Activated naive CD8-positive, alpha-beta T cell treated with anti-CD3 and anti-CD28 coated beads, Interleukin-2, amount 50 U/mL, for 24 hours (primary cell): ENCODE data around the gene TRIM66.

Experiments used
- ATAC-seq: fragments of 150-1000 bp; cut with Tn5 transposase; one replicate; pipeline ENCODE4 v1.10.0; 2021
- DNase-seq: peaks from one replicate; pipeline ENCODE4 v3.0.0; 2021
- H3K27ac Mint-ChIP-seq: one replicate; pipeline ENCODE4 v1.8.0; 2021; ENCODE audit warnings: mild to moderate bottlenecking, mixed read lengths
- H3K27me3 Mint-ChIP-seq: one replicate; pipeline ENCODE4 v1.8.0; 2021; ENCODE audit warnings: mixed read lengths
- H3K36me3 Mint-ChIP-seq: one replicate; pipeline ENCODE4 v1.8.0; 2021; ENCODE audit warnings: low read depth, mixed read lengths
- H3K4me1 Mint-ChIP-seq: one replicate; pipeline ENCODE4 v1.8.0; 2021; ENCODE audit warnings: mixed read lengths
- H3K4me3 Mint-ChIP-seq: one replicate; pipeline ENCODE4 v1.8.0; 2021; ENCODE audit warnings: mild to moderate bottlenecking, moderate library complexity, mixed read lengths
- H3K9me3 Mint-ChIP-seq: one replicate; pipeline ENCODE4 v1.8.0; 2021; ENCODE audit warnings: mixed read lengths

TRIM66 gene

DNA sequence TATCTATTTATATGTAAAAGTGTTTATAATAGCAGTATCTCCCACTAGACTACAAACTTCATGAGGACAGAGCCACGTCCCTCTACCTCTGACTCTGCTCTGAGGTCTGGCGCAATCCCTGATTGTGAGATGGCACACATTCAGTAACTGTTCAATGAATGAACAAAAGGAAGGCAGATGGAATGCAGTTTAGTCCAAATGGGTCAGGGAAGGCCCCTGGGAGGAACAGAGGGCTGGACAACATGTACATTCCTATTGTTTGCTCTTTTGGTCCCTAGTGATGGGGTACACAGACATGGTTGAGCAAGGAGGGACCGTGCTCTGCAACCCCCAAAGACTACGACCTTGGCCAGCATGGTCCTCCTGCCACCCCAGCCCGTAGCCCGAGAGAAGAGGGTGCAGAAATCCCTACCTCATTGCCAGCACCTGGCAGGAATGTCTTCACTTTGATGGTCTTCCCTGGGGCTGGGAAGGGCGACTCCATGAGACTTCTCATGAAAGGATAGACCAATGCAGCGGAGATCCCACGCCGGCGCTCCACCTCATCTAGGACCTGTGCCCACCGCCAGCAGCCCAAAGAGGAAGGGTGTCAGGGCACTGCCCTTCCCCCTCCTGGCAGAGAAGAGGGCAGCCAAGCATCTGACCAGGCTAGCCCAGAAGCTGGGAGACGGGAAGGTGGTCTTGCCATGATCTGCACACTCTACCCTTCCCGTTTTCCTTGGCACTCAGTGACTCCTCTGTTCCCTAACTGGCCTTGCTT, 24.4 kb upstream of the TRIM66 start:
- Mint-ChIP-seq H3K27me3 (no peaks in the 10 kb centered on the region), H3K4me3 (no peak overlapping the region), H3K36me3 (no peaks in the 10 kb centered on the region), H3K27ac (no peak overlapping the region), H3K4me1 (no peaks in the 10 kb centered on the region), H3K9me3 (no peaks in the 10 kb centered on the region)
- DNase-seq (no peak), ATAC-seq (no peak)

GRCh38 chr11:8705146-8705545, 22.7 kb upstream of the TRIM66 start:
- Mint-ChIP-seq H3K9me3 (no peaks in the 10 kb centered on the region), H3K27ac (no peak overlapping the region), H3K4me1 (no peaks in the 10 kb centered on the region), H3K27me3 (no peaks in the 10 kb centered on the region), H3K4me3 (no peak overlapping the region), H3K36me3 (no peaks in the 10 kb centered on the region)
- no peak for DNase-seq
- no peak for ATAC-seq

DNA sequence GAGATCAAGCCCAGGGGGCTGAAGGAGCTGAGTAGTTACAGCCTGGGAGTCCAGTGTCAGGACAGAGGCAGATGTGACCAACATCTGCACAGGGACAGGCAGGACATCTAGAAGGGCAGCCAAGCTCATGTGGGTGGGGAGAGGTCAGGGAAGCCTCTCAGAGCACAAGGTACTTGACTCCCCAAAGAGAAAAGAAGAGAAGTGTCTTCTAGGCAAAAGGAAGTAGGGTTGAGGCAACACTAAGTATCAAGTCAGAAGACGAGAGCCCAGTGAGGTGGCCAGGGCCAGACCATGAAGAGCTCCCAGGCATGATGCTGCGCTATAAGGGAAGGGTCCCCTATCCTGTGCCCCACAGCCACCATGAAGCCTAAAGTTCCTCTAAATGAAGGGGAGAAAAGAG, 21.7 kb upstream of the TRIM66 start:
- no peaks in the 10 kb centered on the region for H3K4me1 Mint-ChIP-seq

GRCh38 chr11:8702598-8702915, 20.1 kb upstream of the TRIM66 start:
- no peaks in the 10 kb centered on the region for H3K27me3 Mint-ChIP-seq
- ATAC-seq = no peak

More for the DNA sequence above, 21.7 kb upstream of the TRIM66 start:
- H3K27me3 Mint-ChIP-seq = no peaks in the 10 kb centered on the region
- ATAC-seq = no peak
- no peak overlapping the region for H3K27ac Mint-ChIP-seq
- H3K9me3 Mint-ChIP-seq = no peaks in the 10 kb centered on the region
- H3K4me3 Mint-ChIP-seq = no peak overlapping the region
- no peak for DNase-seq
- no peaks in the 10 kb centered on the region for H3K36me3 Mint-ChIP-seq

DNA sequence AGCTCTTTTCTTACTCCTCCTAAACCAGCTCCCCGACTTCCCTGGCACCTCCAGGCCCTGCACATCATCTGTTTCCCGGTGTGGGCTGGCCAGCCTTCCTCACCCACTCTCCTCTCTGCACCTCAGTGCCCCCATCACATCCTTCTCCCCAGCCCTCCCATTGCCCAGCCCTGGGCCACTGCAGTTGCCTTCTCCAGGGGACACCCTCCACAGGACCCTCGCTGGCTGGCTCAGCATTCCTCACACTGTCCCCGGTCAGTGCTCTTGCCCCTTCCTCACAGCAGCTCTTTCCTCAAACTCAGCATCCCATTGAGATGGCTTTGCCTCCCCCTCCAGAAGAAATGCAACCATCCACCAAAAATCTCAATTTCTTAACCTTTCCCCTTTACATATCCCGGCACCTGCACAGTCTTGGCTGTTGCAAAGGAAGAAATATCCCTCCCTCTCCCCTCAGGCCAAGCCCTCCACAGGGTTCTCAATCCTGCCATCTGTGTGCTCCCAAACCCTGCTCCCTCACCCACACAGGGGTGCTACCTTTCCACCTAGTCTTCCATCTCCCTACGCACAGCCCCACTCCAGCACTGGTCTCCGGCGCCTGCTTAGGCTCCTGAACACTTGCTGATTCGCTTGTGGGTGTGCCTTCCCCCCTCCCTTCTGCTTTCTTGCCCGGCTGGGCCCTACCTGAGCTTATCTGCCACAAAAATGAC, 19.6 kb upstream of the TRIM66 start:
- ATAC-seq (no peak), DNase-seq (no peak)
- Mint-ChIP-seq H3K36me3 (no peaks in the 10 kb centered on the region), H3K27ac (no peak overlapping the region), H3K4me1 (no peaks in the 10 kb centered on the region), H3K27me3 (no peaks in the 10 kb centered on the region), H3K9me3 (no peaks in the 10 kb centered on the region), H3K4me3 (no peak overlapping the region)

More at GRCh38 chr11:8702598-8702915, 20.1 kb upstream of the TRIM66 start:
- Mint-ChIP-seq H3K4me1 (no peaks in the 10 kb centered on the region), H3K27ac (no peak overlapping the region), H3K4me3 (no peak overlapping the region), H3K36me3 (no peaks in the 10 kb centered on the region), H3K9me3 (no peaks in the 10 kb centered on the region)
- no peak for DNase-seq

DNA sequence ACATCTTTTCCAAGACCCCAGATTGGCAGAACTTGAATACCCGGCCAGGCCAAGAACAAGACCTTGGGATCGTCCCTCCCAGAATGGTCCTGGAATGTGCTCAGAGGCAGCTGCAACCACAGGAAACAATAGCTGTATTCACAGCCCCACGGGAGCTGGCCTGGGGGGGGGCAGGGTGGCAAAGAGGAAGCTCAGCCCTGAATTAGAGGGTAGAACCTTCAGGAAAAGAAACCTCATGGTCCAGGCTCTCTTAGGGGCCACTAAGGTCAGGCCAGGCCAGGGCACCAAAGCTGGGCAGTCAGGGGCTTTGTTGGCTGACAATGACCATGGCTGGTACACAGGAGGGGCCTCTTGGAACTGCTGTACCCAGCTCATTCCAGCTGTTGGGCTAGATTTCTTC, 17.4 kb upstream of the TRIM66 start:
- no peak for ATAC-seq
- no peak for DNase-seq
- H3K4me1 Mint-ChIP-seq = no peaks in the 10 kb centered on the region
- no peaks in the 10 kb centered on the region for H3K27me3 Mint-ChIP-seq
- no peaks in the 10 kb centered on the region for H3K9me3 Mint-ChIP-seq
- no peak overlapping the region for H3K4me3 Mint-ChIP-seq
- no peak overlapping the region for H3K27ac Mint-ChIP-seq
- peaks cover 12% of the 10 kb centered on the region for H3K36me3 Mint-ChIP-seq

GRCh38 chr11:8698917-8699441, 16.5 kb upstream of the TRIM66 start:
- no peak overlapping the region for H3K4me3 Mint-ChIP-seq
- H3K27me3 Mint-ChIP-seq = no peaks in the 10 kb centered on the region
- peaks cover 20% of the 10 kb centered on the region for H3K36me3 Mint-ChIP-seq
- no peak for DNase-seq
- H3K4me1 Mint-ChIP-seq = no peaks in the 10 kb centered on the region
- no peak overlapping the region for H3K27ac Mint-ChIP-seq
- H3K9me3 Mint-ChIP-seq = no peaks in the 10 kb centered on the region
- ATAC-seq = no peak

DNA sequence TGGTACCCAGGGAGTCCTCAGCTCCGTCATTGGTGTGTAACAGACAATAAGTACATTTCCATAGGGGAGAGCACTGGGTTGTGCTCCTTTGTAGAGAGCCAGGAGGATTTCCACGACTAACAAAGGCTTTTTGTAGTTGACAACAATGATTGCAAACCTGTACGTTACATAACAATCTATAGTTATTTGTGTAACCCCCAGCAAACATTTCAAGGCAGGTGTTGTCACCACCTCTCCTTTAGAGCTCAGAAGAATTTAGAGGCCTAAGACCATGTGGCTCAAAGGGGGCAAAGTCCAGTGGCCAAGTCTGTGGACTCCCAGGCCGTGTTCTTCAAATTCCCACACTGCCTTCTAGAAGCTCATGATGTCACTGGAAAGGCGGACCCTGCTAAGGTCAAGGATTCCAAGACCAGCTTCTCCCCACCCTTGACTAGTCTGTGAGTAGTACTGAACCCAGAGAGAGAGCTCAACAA, 15.9 kb upstream of the TRIM66 start:
- ATAC-seq (no peak), DNase-seq (no peak)
- Mint-ChIP-seq H3K27ac (no peak overlapping the region), H3K27me3 (no peaks in the 10 kb centered on the region), H3K9me3 (no peaks in the 10 kb centered on the region), H3K4me1 (no peaks in the 10 kb centered on the region), H3K4me3 (no peak overlapping the region), H3K36me3 (peaks cover 20% of the 10 kb centered on the region)

- Mint-ChIP-seq H3K9me3 (no peaks in the 10 kb centered on the region), H3K4me3 (no peak overlapping the region), H3K27me3 (no peaks in the 10 kb centered on the region), H3K27ac (peak overlapping the region; percentile 35), H3K36me3 (peaks cover 32% of the 10 kb centered on the region), H3K4me1 (peaks cover 6% of the 10 kb centered on the region)
- no peak for DNase-seq
- no peak for ATAC-seq
These were observed 14.6 kb upstream of the TRIM66 start for GRCh38 chr11:8697054-8697453.

DNA sequence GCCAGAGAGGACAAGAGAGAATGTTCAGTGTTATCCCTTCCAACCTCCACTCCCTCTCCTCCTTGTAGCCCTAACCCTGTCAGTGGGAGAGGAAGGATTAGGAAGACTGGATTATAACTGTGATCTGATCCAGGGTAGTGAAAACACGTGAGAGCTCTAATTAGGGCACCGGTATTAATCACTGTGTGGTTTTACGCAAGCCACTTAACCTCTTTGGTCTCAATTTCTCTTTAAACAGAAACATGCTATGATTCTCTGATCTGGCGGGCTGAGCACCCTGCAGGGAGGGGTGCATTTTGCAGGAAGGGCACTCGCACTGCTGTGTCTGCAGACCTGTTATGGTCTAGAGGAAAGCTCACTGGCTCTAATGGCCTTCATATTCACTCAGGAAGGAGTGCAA, 11.7 kb upstream of the TRIM66 start:
- no peak overlapping the region for H3K27ac Mint-ChIP-seq
- no peaks in the 10 kb centered on the region for H3K27me3 Mint-ChIP-seq
- ATAC-seq = no peak
- no peaks in the 10 kb centered on the region for H3K9me3 Mint-ChIP-seq
- H3K4me1 Mint-ChIP-seq = peaks cover 19% of the 10 kb centered on the region
- no peak overlapping the region for H3K4me3 Mint-ChIP-seq
- peaks cover 54% of the 10 kb centered on the region for H3K36me3 Mint-ChIP-seq
- no peak for DNase-seq

DNA sequence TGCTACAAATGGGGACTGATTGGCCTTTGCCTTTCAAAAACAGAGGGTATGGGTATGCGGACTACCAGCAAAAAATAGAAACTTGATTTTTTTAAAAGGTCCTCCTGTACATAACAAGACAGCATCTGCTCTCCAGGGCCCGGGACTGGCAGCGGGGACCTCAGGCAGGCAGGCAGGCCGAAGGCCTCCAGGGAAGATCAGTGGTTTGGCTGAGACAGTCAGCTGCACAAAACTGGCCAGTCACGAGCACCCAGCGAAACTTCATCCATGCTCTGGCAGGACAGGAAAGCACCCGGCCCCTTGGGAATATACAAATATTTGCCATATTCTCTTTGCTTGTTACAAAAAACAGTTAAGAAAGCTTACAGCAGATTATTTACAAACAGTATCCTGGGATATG, 11.1 kb upstream of the TRIM66 start:
- no peak for ATAC-seq
- Mint-ChIP-seq H3K9me3 (no peaks in the 10 kb centered on the region), H3K27ac (no peak overlapping the region), H3K36me3 (peaks cover 58% of the 10 kb centered on the region), H3K27me3 (no peaks in the 10 kb centered on the region), H3K4me1 (peaks cover 25% of the 10 kb centered on the region), H3K4me3 (no peak overlapping the region)
- no peak for DNase-seq

- Mint-ChIP-seq H3K9me3 (no peaks in the 10 kb centered on the region), H3K36me3 (peaks cover 60% of the 10 kb centered on the region)
These were observed 10.6 kb upstream of the TRIM66 start for GRCh38 chr11:8693010-8693551.

DNA sequence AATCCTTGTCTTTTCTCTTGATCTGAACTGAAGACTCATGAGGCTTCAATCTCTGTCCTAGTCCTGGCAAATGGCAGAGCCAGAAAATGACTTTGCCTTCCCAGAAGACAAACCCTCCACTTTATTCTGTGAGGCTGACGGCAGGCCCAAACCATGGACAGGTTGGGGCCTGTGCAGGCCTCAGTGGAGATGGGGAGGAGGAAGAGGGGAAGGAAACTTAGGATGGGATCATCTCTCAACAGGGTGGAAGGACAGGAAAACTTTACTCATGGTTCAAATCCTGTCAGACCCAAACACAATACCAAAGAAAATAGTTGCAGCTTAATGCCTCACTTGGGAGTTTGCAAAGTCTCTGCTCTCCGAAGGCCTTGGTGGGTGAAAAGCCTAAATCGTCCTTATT, 10.0 kb upstream of the TRIM66 start:
- no peak for ATAC-seq
- Mint-ChIP-seq H3K27ac (no peak overlapping the region), H3K27me3 (no peaks in the 10 kb centered on the region), H3K4me1 (peaks cover 35% of the 10 kb centered on the region), H3K9me3 (no peaks in the 10 kb centered on the region), H3K36me3 (peaks cover 63% of the 10 kb centered on the region), H3K4me3 (no peak overlapping the region)
- no peak for DNase-seq

More at GRCh38 chr11:8693010-8693551, 10.6 kb upstream of the TRIM66 start:
- DNase-seq (no peak), ATAC-seq (no peak)
- Mint-ChIP-seq H3K27me3 (no peaks in the 10 kb centered on the region), H3K4me3 (no peak overlapping the region), H3K4me1 (peaks cover 29% of the 10 kb centered on the region), H3K27ac (no peak overlapping the region)

DNA sequence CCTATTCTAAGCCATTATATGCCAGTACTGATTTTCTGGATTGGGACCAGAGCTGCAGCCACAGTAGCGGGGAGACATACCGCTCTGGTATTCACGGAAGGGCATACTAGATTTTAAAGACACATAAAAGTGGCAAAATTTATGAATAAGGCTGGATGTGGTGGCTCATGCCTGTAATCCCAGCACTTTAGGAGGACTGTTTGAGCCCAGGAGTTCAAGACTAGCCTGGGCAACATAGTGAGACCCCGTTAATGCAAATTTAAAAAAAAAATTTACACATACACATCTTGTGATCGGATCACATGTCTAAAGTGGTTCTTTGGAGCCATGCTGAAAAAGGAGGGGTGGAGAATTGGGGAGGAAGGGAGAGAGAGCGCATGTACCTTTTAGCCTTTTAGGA, 9.1 kb upstream of the TRIM66 start:
- H3K27ac Mint-ChIP-seq = no peak overlapping the region
- H3K36me3 Mint-ChIP-seq = peaks cover 68% of the 10 kb centered on the region
- no peaks in the 10 kb centered on the region for H3K27me3 Mint-ChIP-seq
- DNase-seq (no peak), ATAC-seq (no peak)
- no peak overlapping the region for H3K4me3 Mint-ChIP-seq
- H3K9me3 Mint-ChIP-seq = no peaks in the 10 kb centered on the region
- peaks cover 42% of the 10 kb centered on the region for H3K4me1 Mint-ChIP-seq
